Lung (tissue), 12 donors: Measurements from ENCODE around the gene SYT10. TPM values are rescaled to one million over a fixed set of nuclear protein-coding genes. Genes with fewer than 3 reads are reported as not detected.
"Not testable (repeated sequence)": the region's sequence is repeated elsewhere in the genome, so short reads cannot be mapped to it uniquely, and the experiment has no call there.

Source experiments
- ATAC-seq: fragments of 200-7000 bp; cut with Tn5 transposase; one replicate; pipeline ENCODE4 v1.9.1; 2020; ENCODE audit warnings: moderate number of reproducible peaks; ENCODE audit not compliant: insufficient read depth, low FRiP score
- DNase-seq, 3 donors: peaks; one replicate each; pipeline ENCODE4 v3.0.0-alpha.2; 2013 to 2017
- H3K27ac ChIP-seq, 2 donors: one replicate each; pipeline ENCODE4 v1.5.1; 2013; ENCODE audit warnings: mild to moderate bottlenecking in 2 of 2, moderate library complexity in 2 of 2, control low read depth in 1 of 2, inconsistent platforms in 1 of 2, low read depth in 1 of 2, low read length in 1 of 2
- H3K27me3 ChIP-seq, 3 donors: one replicate each; pipeline ENCODE4 v1.5.1; 2013; ENCODE audit warnings: low read length in 2 of 3; ENCODE audit not compliant: control insufficient read depth in 3 of 3, insufficient read depth in 3 of 3
- H3K36me3 ChIP-seq, 4 donors: one replicate each; pipeline ENCODE4 v1.5.1; 2013; ENCODE audit warnings: low read length in 4 of 4, mild to moderate bottlenecking in 1 of 4, moderate library complexity in 1 of 4; ENCODE audit not compliant: control insufficient read depth in 4 of 4, insufficient read depth in 4 of 4
- H3K4me1 ChIP-seq, 5 donors: one replicate each; pipeline ENCODE4 v1.5.1; 2013; ENCODE audit warnings: low read length in 5 of 5, mild to moderate bottlenecking in 2 of 5, moderate library complexity in 1 of 5; ENCODE audit not compliant: control insufficient read depth in 5 of 5, insufficient read depth in 5 of 5
- H3K4me3 ChIP-seq: one replicate; pipeline ENCODE4 v1.5.1; 2013; ENCODE audit warnings: mild to moderate bottlenecking, control low read depth, moderate library complexity
- H3K9ac ChIP-seq, 2 donors: one replicate each; pipeline ENCODE4 v1.5.1; 2013; ENCODE audit warnings: low read length in 2 of 2, control low read depth in 1 of 2; ENCODE audit not compliant: insufficient read depth in 1 of 2
- H3K9me3 ChIP-seq, 4 donors: one replicate each; pipeline ENCODE4 v1.5.1; 2013; ENCODE audit warnings: low read length in 3 of 4, mild to moderate bottlenecking in 1 of 4, moderate library complexity in 1 of 4; ENCODE audit not compliant: control insufficient read depth in 4 of 4, insufficient read depth in 3 of 4
- WGBS, 2 donors: extraction: QIAGEN DNeasy Blood & Tissue Kit; methylation state at CpG; one replicate each; pipeline ENCODE4 v1.1.7; 2013; 5-methylcytosine and 5-hydroxymethylcytosine counted together
- polyA plus RNA-seq, 2 donors: library from polyadenylated mRNA; stranded (reverse); fragments of 200-250 nt; gene quantifications; one replicate each; pipeline ENCODE4 v1.2.1, GENCODE V29; 2013
- total RNA-seq, 2 donors: library from RNA; depleted of rRNA in 1 of 2; stranded (reverse); fragments of >200 nt in 1 of 2; gene quantifications; one replicate each; pipeline ENCODE4 v1.2.1, GENCODE V29; 2014 to 2021
- TF ChIP-seq, protein P1 (sequence below): IDR thresholded peaks from 2 replicates; pipeline ENCODE4 v1.5.1; 2012; ENCODE audit warnings: mild to moderate bottlenecking; ENCODE audit errors: control extremely low read depth, extremely low read depth
- donor health status: control.
- donor health status: control.
- donor health status: Bipolar disorder and iron deficiency.
- donor health status: healthy.
- donor health status: DM: yes; HTN: yes; CAD: no.

SYT10 gene
- total and polyA plus RNA-seq, 4 donors: 0.01 to 0.17 (median 0.12) TPM; not detected in 1

GRCh38 chr12:33431648-33432047, 8.0 kb downstream of the SYT10 start:
- no peak overlapping the region for H3K9ac ChIP-seq
- H3K36me3 ChIP-seq: no peaks in the 10 kb centered on the region
- TF ChIP-seq, protein P1, sequence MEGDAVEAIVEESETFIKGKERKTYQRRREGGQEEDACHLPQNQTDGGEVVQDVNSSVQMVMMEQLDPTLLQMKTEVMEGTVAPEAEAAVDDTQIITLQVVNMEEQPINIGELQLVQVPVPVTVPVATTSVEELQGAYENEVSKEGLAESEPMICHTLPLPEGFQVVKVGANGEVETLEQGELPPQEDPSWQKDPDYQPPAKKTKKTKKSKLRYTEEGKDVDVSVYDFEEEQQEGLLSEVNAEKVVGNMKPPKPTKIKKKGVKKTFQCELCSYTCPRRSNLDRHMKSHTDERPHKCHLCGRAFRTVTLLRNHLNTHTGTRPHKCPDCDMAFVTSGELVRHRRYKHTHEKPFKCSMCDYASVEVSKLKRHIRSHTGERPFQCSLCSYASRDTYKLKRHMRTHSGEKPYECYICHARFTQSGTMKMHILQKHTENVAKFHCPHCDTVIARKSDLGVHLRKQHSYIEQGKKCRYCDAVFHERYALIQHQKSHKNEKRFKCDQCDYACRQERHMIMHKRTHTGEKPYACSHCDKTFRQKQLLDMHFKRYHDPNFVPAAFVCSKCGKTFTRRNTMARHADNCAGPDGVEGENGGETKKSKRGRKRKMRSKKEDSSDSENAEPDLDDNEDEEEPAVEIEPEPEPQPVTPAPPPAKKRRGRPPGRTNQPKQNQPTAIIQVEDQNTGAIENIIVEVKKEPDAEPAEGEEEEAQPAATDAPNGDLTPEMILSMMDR: no peak
- ATAC-seq (no peak), DNase-seq (no peak)
- H3K9me3 ChIP-seq: no peaks in the 10 kb centered on the region
- no peak overlapping the region for H3K4me3 ChIP-seq
- peaks cover 0 to 9% (median 8%) of the 10 kb centered on the region in 3 donors for H3K27me3 ChIP-seq
- WGBS, 2 donors: 98 to 100% methylated on average over 1 of the region's 1 CpG
- no peaks in the 10 kb centered on the region for H3K4me1 ChIP-seq
- no peak overlapping the region for H3K27ac ChIP-seq

DNA sequence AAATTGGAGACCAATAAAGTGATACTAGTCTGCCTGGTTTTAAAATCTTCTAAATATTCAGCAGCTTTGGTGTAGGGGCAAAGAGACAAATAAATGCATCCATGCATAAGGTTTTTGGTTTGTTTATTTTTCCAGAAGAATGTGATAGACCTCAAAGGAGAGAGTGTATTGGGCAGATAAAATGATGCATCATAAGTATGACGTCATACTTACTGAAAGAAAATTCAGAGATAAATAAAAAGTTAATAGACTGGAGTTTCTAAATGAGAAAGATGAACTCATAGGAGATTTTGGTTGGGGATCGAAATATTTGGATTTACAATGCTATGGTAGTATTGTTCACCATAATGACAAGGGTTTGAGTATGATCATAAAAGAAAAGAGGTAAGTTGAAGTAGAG, 10.2 kb downstream of the SYT10 start:
- ATAC-seq: no peak

DNA sequence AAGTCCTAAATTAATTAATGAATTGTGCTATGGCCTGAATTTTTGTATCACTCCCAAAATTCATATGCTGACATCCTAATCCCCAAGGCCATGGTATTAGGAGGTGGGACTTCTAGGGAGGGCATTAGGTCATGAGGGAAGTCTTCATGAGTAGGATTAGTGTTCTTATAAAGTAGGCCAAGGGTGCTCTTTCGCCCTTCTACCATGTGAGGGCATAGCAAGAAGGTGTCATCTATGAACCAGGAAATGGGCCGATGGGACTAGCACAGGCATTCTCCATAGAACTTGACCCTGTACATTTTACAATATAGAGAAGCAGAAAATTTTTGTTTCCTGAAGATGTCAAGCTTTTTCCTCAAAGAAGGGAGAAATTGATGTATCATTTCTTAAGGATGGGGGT, 12.5 kb downstream of the SYT10 start:
- WGBS, 2 donors: 72 to 79% methylated on average over 2 of the region's 2 CpGs
- DNase-seq: no peak
- H3K27me3 ChIP-seq: no peaks in the 10 kb centered on the region
- H3K27ac ChIP-seq: no peak overlapping the region
- TF ChIP-seq, protein P1: no peak
- H3K4me3 ChIP-seq: no peak overlapping the region
- H3K9ac ChIP-seq: no peak overlapping the region
- H3K36me3 ChIP-seq: no peaks in the 10 kb centered on the region
- ATAC-seq: no peak
- no peaks in the 10 kb centered on the region for H3K4me1 ChIP-seq
- H3K9me3 ChIP-seq: no peaks in the 10 kb centered on the region

More for the DNA sequence above, 10.2 kb downstream of the SYT10 start:
- H3K27ac ChIP-seq: no peak overlapping the region
- H3K27me3 ChIP-seq: no peaks in the 10 kb centered on the region
- H3K4me3 ChIP-seq: no peak overlapping the region
- no peak for DNase-seq
- no peak overlapping the region for H3K9ac ChIP-seq
- H3K9me3 ChIP-seq: no peaks in the 10 kb centered on the region
- H3K4me1 ChIP-seq: no peaks in the 10 kb centered on the region
- WGBS, 2 donors: 76 to 85% methylated on average over 2 of the region's 2 CpGs
- TF ChIP-seq, protein P1: no peak
- no peaks in the 10 kb centered on the region for H3K36me3 ChIP-seq

- Histone ChIP-seq H3K9me3 (no peaks in the 10 kb centered on the region), H3K9ac (no peak overlapping the region), H3K27me3 (no peaks in the 10 kb centered on the region), H3K4me1 (no peaks in the 10 kb centered on the region), H3K36me3 (no peaks in the 10 kb centered on the region), H3K4me3 (no peak overlapping the region), H3K27ac (no peak overlapping the region)
- 78 to 91% methylated on average over 1 of the region's 1 CpG for WGBS, 2 donors
- no peak for DNase-seq
- TF ChIP-seq, protein P1: no peak
- ATAC-seq: no peak
Observed at GRCh38 chr12:33423706-33424105, 15.9 kb downstream of the SYT10 start.

- not testable (repeated sequence) for H3K9me3 ChIP-seq, H3K9ac ChIP-seq, H3K4me3 ChIP-seq, H3K27me3 ChIP-seq, H3K4me1 ChIP-seq, ATAC-seq, DNase-seq, H3K36me3 ChIP-seq, H3K27ac ChIP-seq
- 90 to 92% methylated on average over 6 of the region's 6 CpGs for WGBS, 2 donors
Observed at GRCh38 chr12:33412410-33412809, 27.2 kb downstream of the SYT10 start.
